ENCODE results near the gene TMEM131L.
"Not testable (repeated sequence)": the region's sequence is repeated elsewhere in the genome, so short reads cannot be mapped to it uniquely, and the experiment has no call there.

Gene TMEM131L

GRCh38 chr4:153453402-153453801, 12.8 kb upstream of the TMEM131L start:
- in situ Hi-C loops (cut with MboI; ENCODE audit: low sequenced_read_pairs): no loop called here
- DNase-seq (ENCODE audit: low spot score in 2 of 2): no peak
- Histone ChIP-seq H3K9me3 (no peaks in the 10 kb centered on the region), H3K27me3 (ENCODE audit: low read depth) (no peaks in the 10 kb centered on the region), H3K4me3 (no peak overlapping the region), H3K4me1 (no peaks in the 10 kb centered on the region), H3K36me3 (replicated peaks) (no peaks in the 10 kb centered on the region)

- in situ Hi-C loops (cut with MboI; ENCODE audit: low sequenced_read_pairs): no loop called here
- DNase-seq (ENCODE audit: low spot score in 2 of 2): no peak
Measured at GRCh38 chr4:153458969-153459368, 7.2 kb upstream of the TMEM131L start.

GRCh38 chr4:153461549-153461948, 4.6 kb upstream of the TMEM131L start:
- H3K27me3 ChIP-seq (ENCODE audit: low read depth); DNase-seq (ENCODE audit: low spot score in 2 of 2); H3K4me1 ChIP-seq; H3K36me3 ChIP-seq (replicated peaks); H3K9me3 ChIP-seq; H3K4me3 ChIP-seq; in situ Hi-C loops (cut with MboI; ENCODE audit: low sequenced_read_pairs): not testable (repeated sequence)

More at GRCh38 chr4:153458969-153459368, 7.2 kb upstream of the TMEM131L start:
- H3K9me3 ChIP-seq: no peaks in the 10 kb centered on the region
- no peaks in the 10 kb centered on the region for H3K36me3 ChIP-seq (replicated peaks)
- H3K4me1 ChIP-seq: no peaks in the 10 kb centered on the region
- no peaks in the 10 kb centered on the region for H3K27me3 ChIP-seq (ENCODE audit: low read depth)
- H3K4me3 ChIP-seq: no peak overlapping the region

GRCh38 chr4:153464068-153464467, 2.1 kb upstream of the TMEM131L start:
- Histone ChIP-seq H3K4me1 (peaks cover 24% of the 10 kb centered on the region), H3K9me3 (no peaks in the 10 kb centered on the region), H3K27me3 (ENCODE audit: low read depth) (no peaks in the 10 kb centered on the region), H3K36me3 (replicated peaks) (peaks cover 3% of the 10 kb centered on the region; the same call in 1 of the 2 replicates), H3K4me3 (no peak overlapping the region)
- in situ Hi-C loops (cut with MboI; ENCODE audit: low sequenced_read_pairs): no loop called here
- DNase-seq (ENCODE audit: low spot score in 2 of 2): no peak

- Histone ChIP-seq H3K27me3 (ENCODE audit: low read depth) (no peaks in the 10 kb centered on the region), H3K36me3 (replicated peaks) (peaks cover 3% of the 10 kb centered on the region), H3K4me1 (peaks cover 26% of the 10 kb centered on the region), H3K9me3 (no peaks in the 10 kb centered on the region), H3K4me3 (no peak overlapping the region; the same call in 1 of the 2 replicates)
- in situ Hi-C loops (cut with MboI; ENCODE audit: low sequenced_read_pairs): no loop called here
- no peak for DNase-seq (ENCODE audit: low spot score in 2 of 2)
Measured at GRCh38 chr4:153465140-153465539, 1.0 kb upstream of the TMEM131L start.

- H3K27me3 ChIP-seq (ENCODE audit: low read depth): no peaks in the 10 kb centered on the region
- in situ Hi-C loops (cut with MboI; ENCODE audit: low sequenced_read_pairs): no loop called here
- H3K36me3 ChIP-seq (replicated peaks): peaks cover 3% of the 10 kb centered on the region
- H3K4me1 ChIP-seq: peaks cover 26% of the 10 kb centered on the region
- DNase-seq (ENCODE audit: low spot score in 2 of 2): peak; percentile 25 to 64
- peak overlapping the region; percentile 85 for H3K4me3 ChIP-seq
- H3K9me3 ChIP-seq: no peaks in the 10 kb centered on the region
Measured at GRCh38 chr4:153465615-153466080, 512 bp upstream of the TMEM131L start.

GRCh38 chr4:153466949-153467896, 1.1 kb downstream of the TMEM131L start:
- in situ Hi-C loops (cut with MboI; ENCODE audit: low sequenced_read_pairs): no loop called here
- DNase-seq (ENCODE audit: low spot score in 2 of 2): peak; percentile 22 to 63
- peak overlapping the region; percentile 85 for H3K4me3 ChIP-seq
- H3K27me3 ChIP-seq (ENCODE audit: low read depth): no peaks in the 10 kb centered on the region
- peaks cover 3% of the 10 kb centered on the region for H3K36me3 ChIP-seq (replicated peaks)
- H3K9me3 ChIP-seq: no peaks in the 10 kb centered on the region
- H3K4me1 ChIP-seq: peaks cover 26% of the 10 kb centered on the region

GRCh38 chr4:153467897-153468262, 1.7 kb downstream of the TMEM131L start:
- no peak for DNase-seq (ENCODE audit: low spot score in 2 of 2)
- in situ Hi-C loops (cut with MboI; ENCODE audit: low sequenced_read_pairs): no loop called here

GRCh38 chr4:153468587-153468986, 2.4 kb downstream of the TMEM131L start:
- peaks cover 26% of the 10 kb centered on the region for H3K4me1 ChIP-seq
- no peak overlapping the region for H3K4me3 ChIP-seq
- peaks cover 3% of the 10 kb centered on the region for H3K36me3 ChIP-seq (replicated peaks)
- no peaks in the 10 kb centered on the region for H3K9me3 ChIP-seq
- in situ Hi-C loops (cut with MboI; ENCODE audit: low sequenced_read_pairs): no loop called here
- H3K27me3 ChIP-seq (ENCODE audit: low read depth): no peaks in the 10 kb centered on the region
- no peak for DNase-seq (ENCODE audit: low spot score in 2 of 2)

More at GRCh38 chr4:153467897-153468262, 1.7 kb downstream of the TMEM131L start:
- Histone ChIP-seq H3K9me3 (no peaks in the 10 kb centered on the region), H3K36me3 (replicated peaks) (peaks cover 3% of the 10 kb centered on the region), H3K4me3 (peak overlapping the region; percentile 85), H3K27me3 (ENCODE audit: low read depth) (no peaks in the 10 kb centered on the region), H3K4me1 (peaks cover 26% of the 10 kb centered on the region)

- no peaks in the 10 kb centered on the region for H3K9me3 ChIP-seq
- H3K27me3 ChIP-seq (ENCODE audit: low read depth): no peaks in the 10 kb centered on the region
- no peak overlapping the region for H3K4me3 ChIP-seq
- peaks cover 5% of the 10 kb centered on the region for H3K36me3 ChIP-seq (replicated peaks)
- no peak for DNase-seq (ENCODE audit: low spot score in 2 of 2)
- H3K4me1 ChIP-seq: peaks cover 26% of the 10 kb centered on the region
- in situ Hi-C loops (cut with MboI; ENCODE audit: low sequenced_read_pairs): no loop called here
Measured at GRCh38 chr4:153469031-153469430, 2.9 kb downstream of the TMEM131L start.

- Histone ChIP-seq H3K4me1 (peaks cover 16% of the 10 kb centered on the region), H3K36me3 (replicated peaks) (peaks cover 17% of the 10 kb centered on the region)
- H3K27me3 ChIP-seq (ENCODE audit: low read depth); DNase-seq (ENCODE audit: low spot score in 2 of 2); in situ Hi-C loops (cut with MboI; ENCODE audit: low sequenced_read_pairs); H3K9me3 ChIP-seq; H3K4me3 ChIP-seq: not testable (repeated sequence)
Measured at GRCh38 chr4:153471071-153471697, 5.0 kb downstream of the TMEM131L start.

GRCh38 chr4:153471698-153472093, 5.5 kb downstream of the TMEM131L start:
- H3K9me3 ChIP-seq: no peaks in the 10 kb centered on the region
- no peaks in the 10 kb centered on the region for H3K27me3 ChIP-seq (ENCODE audit: low read depth)
- in situ Hi-C loops (cut with MboI; ENCODE audit: low sequenced_read_pairs): no loop called here
- H3K36me3 ChIP-seq (replicated peaks): peaks cover 17% of the 10 kb centered on the region
- H3K4me1 ChIP-seq: peaks cover 16% of the 10 kb centered on the region
- no peak overlapping the region for H3K4me3 ChIP-seq
- DNase-seq (ENCODE audit: low spot score in 2 of 2): no peak

- in situ Hi-C loops (cut with MboI; ENCODE audit: low sequenced_read_pairs): no loop called here
- no peaks in the 10 kb centered on the region for H3K27me3 ChIP-seq (ENCODE audit: low read depth)
- H3K4me1 ChIP-seq: peaks cover 14% of the 10 kb centered on the region
- H3K9me3 ChIP-seq: no peaks in the 10 kb centered on the region
- no peak overlapping the region for H3K4me3 ChIP-seq
- DNase-seq (ENCODE audit: low spot score in 2 of 2): no peak
- peaks cover 17% of the 10 kb centered on the region for H3K36me3 ChIP-seq (replicated peaks)
Measured at GRCh38 chr4:153472122-153473037, 6.2 kb downstream of the TMEM131L start.

Measured in HAP-1 (cell line).